ENCODE results near the gene TSPAN5.

The TSPAN5 gene

GRCh38 chr4:98529970-98530569 is 128.3 kb downstream of the TSPAN5 start:
- Histone ChIP-seq H3K4me1 (ENCODE audit: insufficient read depth, low read length) (no peaks in the 10 kb centered on the region), H3K9me3 (ENCODE audit: low read length) (no peaks in the 10 kb centered on the region), H3K27me3 (ENCODE audit: insufficient read depth, low read length) (no peaks in the 10 kb centered on the region), H2AFZ (ENCODE audit: low read depth, low read length) (no peak overlapping the region), H3K36me3 (ENCODE audit: insufficient read depth, low read length) (no peaks in the 10 kb centered on the region), H3K4me3 (ENCODE audit: low read length) (no peak overlapping the region)

GRCh38 chr4:98528882-98529281 is 129.5 kb downstream of the TSPAN5 start:
- H3K27me3 ChIP-seq (ENCODE audit: insufficient read depth, low read length), result no peaks in the 10 kb centered on the region
- H3K4me3 ChIP-seq (ENCODE audit: low read length), result no peak overlapping the region
- H2AFZ ChIP-seq (ENCODE audit: low read depth, low read length), result no peak overlapping the region
- H3K36me3 ChIP-seq (ENCODE audit: insufficient read depth, low read length), result no peaks in the 10 kb centered on the region
- peaks cover 5% of the 10 kb centered on the region for H3K4me1 ChIP-seq (ENCODE audit: insufficient read depth, low read length)
- H3K9me3 ChIP-seq (ENCODE audit: low read length), result no peaks in the 10 kb centered on the region

- no peak overlapping the region for H2AFZ ChIP-seq (ENCODE audit: low read depth, low read length)
- H3K4me3 ChIP-seq (ENCODE audit: low read length), result no peak overlapping the region
- H3K9me3 ChIP-seq (ENCODE audit: low read length), result no peaks in the 10 kb centered on the region
These were observed 130.7 kb downstream of the TSPAN5 start for GRCh38 chr4:98527534-98528269.

GRCh38 chr4:98524230-98524629 is 134.2 kb downstream of the TSPAN5 start:
- H3K4me1 ChIP-seq (ENCODE audit: insufficient read depth, low read length), result peaks cover 33% of the 10 kb centered on the region
- no peak overlapping the region for H3K4me3 ChIP-seq (ENCODE audit: low read length)
- no peak overlapping the region for H2AFZ ChIP-seq (ENCODE audit: low read depth, low read length)
- no peaks in the 10 kb centered on the region for H3K9me3 ChIP-seq (ENCODE audit: low read length)
- no peaks in the 10 kb centered on the region for H3K27me3 ChIP-seq (ENCODE audit: insufficient read depth, low read length)
- no peaks in the 10 kb centered on the region for H3K36me3 ChIP-seq (ENCODE audit: insufficient read depth, low read length)

More at GRCh38 chr4:98527534-98528269, 130.7 kb downstream of the TSPAN5 start:
- no peaks in the 10 kb centered on the region for H3K36me3 ChIP-seq (ENCODE audit: insufficient read depth, low read length)
- no peaks in the 10 kb centered on the region for H3K27me3 ChIP-seq (ENCODE audit: insufficient read depth, low read length)
- H3K4me1 ChIP-seq (ENCODE audit: insufficient read depth, low read length), result peaks cover 16% of the 10 kb centered on the region

- peak overlapping the region; percentile 18 for H2AFZ ChIP-seq (ENCODE audit: low read depth, low read length)
- H3K4me1 ChIP-seq (ENCODE audit: insufficient read depth, low read length), result peaks cover 41% of the 10 kb centered on the region
- no peaks in the 10 kb centered on the region for H3K27me3 ChIP-seq (ENCODE audit: insufficient read depth, low read length)
- no peaks in the 10 kb centered on the region for H3K36me3 ChIP-seq (ENCODE audit: insufficient read depth, low read length)
- no peak overlapping the region for H3K4me3 ChIP-seq (ENCODE audit: low read length)
- no peaks in the 10 kb centered on the region for H3K9me3 ChIP-seq (ENCODE audit: low read length)
These were observed 135.6 kb downstream of the TSPAN5 start for GRCh38 chr4:98522636-98523395.

GRCh38 chr4:98522062-98522461 is 136.3 kb downstream of the TSPAN5 start:
- Histone ChIP-seq H3K4me3 (ENCODE audit: low read length) (no peak overlapping the region), H3K36me3 (ENCODE audit: insufficient read depth, low read length) (no peaks in the 10 kb centered on the region), H3K9me3 (ENCODE audit: low read length) (no peaks in the 10 kb centered on the region), H3K27me3 (ENCODE audit: insufficient read depth, low read length) (no peaks in the 10 kb centered on the region), H3K4me1 (ENCODE audit: insufficient read depth, low read length) (peaks cover 46% of the 10 kb centered on the region), H2AFZ (ENCODE audit: low read depth, low read length) (no peak overlapping the region)

- H3K36me3 ChIP-seq (ENCODE audit: insufficient read depth, low read length), result no peaks in the 10 kb centered on the region
- H3K4me3 ChIP-seq (ENCODE audit: low read length), result no peak overlapping the region
- H2AFZ ChIP-seq (ENCODE audit: low read depth, low read length), result no peak overlapping the region
- peaks cover 47% of the 10 kb centered on the region for H3K4me1 ChIP-seq (ENCODE audit: insufficient read depth, low read length)
- H3K27me3 ChIP-seq (ENCODE audit: insufficient read depth, low read length), result no peaks in the 10 kb centered on the region
- H3K9me3 ChIP-seq (ENCODE audit: low read length), result no peaks in the 10 kb centered on the region
These were observed 136.9 kb downstream of the TSPAN5 start for GRCh38 chr4:98521486-98521885.

GRCh38 chr4:98519268-98519977 is 139.0 kb downstream of the TSPAN5 start:
- no peaks in the 10 kb centered on the region for H3K36me3 ChIP-seq (ENCODE audit: insufficient read depth, low read length)
- H2AFZ ChIP-seq (ENCODE audit: low read depth, low read length), result no peak overlapping the region
- H3K4me1 ChIP-seq (ENCODE audit: insufficient read depth, low read length), result peaks cover 53% of the 10 kb centered on the region
- H3K4me3 ChIP-seq (ENCODE audit: low read length), result no peak overlapping the region
- H3K27me3 ChIP-seq (ENCODE audit: insufficient read depth, low read length), result no peaks in the 10 kb centered on the region
- no peaks in the 10 kb centered on the region for H3K9me3 ChIP-seq (ENCODE audit: low read length)

- Histone ChIP-seq H2AFZ (ENCODE audit: low read depth, low read length) (no peak overlapping the region), H3K4me3 (ENCODE audit: low read length) (no peak overlapping the region), H3K27me3 (ENCODE audit: insufficient read depth, low read length) (no peaks in the 10 kb centered on the region), H3K4me1 (ENCODE audit: insufficient read depth, low read length) (peaks cover 46% of the 10 kb centered on the region), H3K36me3 (ENCODE audit: insufficient read depth, low read length) (no peaks in the 10 kb centered on the region), H3K9me3 (ENCODE audit: low read length) (no peaks in the 10 kb centered on the region)
These were observed 139.7 kb downstream of the TSPAN5 start for GRCh38 chr4:98518559-98519267.

- Histone ChIP-seq H3K27me3 (ENCODE audit: insufficient read depth, low read length) (no peaks in the 10 kb centered on the region), H3K36me3 (ENCODE audit: insufficient read depth, low read length) (no peaks in the 10 kb centered on the region), H3K4me3 (ENCODE audit: low read length) (no peak overlapping the region), H3K9me3 (ENCODE audit: low read length) (no peaks in the 10 kb centered on the region), H2AFZ (ENCODE audit: low read depth, low read length) (no peak overlapping the region), H3K4me1 (ENCODE audit: insufficient read depth, low read length) (peaks cover 33% of the 10 kb centered on the region)
These were observed 141.0 kb downstream of the TSPAN5 start for GRCh38 chr4:98517218-98518021.

GRCh38 chr4:98516441-98517217 is 141.8 kb downstream of the TSPAN5 start:
- Histone ChIP-seq H3K9me3 (ENCODE audit: low read length) (no peaks in the 10 kb centered on the region), H2AFZ (ENCODE audit: low read depth, low read length) (no peak overlapping the region), H3K4me1 (ENCODE audit: insufficient read depth, low read length) (peaks cover 25% of the 10 kb centered on the region), H3K4me3 (ENCODE audit: low read length) (no peak overlapping the region), H3K27me3 (ENCODE audit: insufficient read depth, low read length) (no peaks in the 10 kb centered on the region), H3K36me3 (ENCODE audit: insufficient read depth, low read length) (no peaks in the 10 kb centered on the region)

All from neuron (in vitro differentiated cells).